Thyroid gland (tissue), 4 donors: ENCODE data around the gene CYB561D1. TPM values are rescaled to one million over a fixed set of nuclear protein-coding genes. Genes with fewer than 3 reads are reported as not detected.
A peak's percentile ranks its signal among the peaks of the same experiment; 100 is the strongest.

Experiments used
- DNase-seq, 2 donors: peaks; one replicate each; pipeline ENCODE4 v3.0.0-alpha.2; 2019
- H3K27ac ChIP-seq, 3 donors: fragments of 200-600 bp; sonication (generic); 1 replicate in 2 of 3; 2 replicates in 1 of 3; pipeline ENCODE4 v1.5.1; 2016 to 2019; ENCODE audit warnings: mild to moderate bottlenecking in 1 of 3, moderate library complexity in 1 of 3
- H3K27me3 ChIP-seq: fragments of 200-600 bp; sonication (generic); one replicate; pipeline ENCODE4 v1.5.1; 2019
- H3K36me3 ChIP-seq, 2 donors: fragments of 200-600 bp; sonication (generic); one replicate each; pipeline ENCODE4 v1.5.1; 2016 to 2019
- H3K4me1 ChIP-seq, 2 donors: fragments of 200-600 bp; sonication (generic); one replicate each; pipeline ENCODE4 v1.5.1; 2017 to 2019
- H3K4me3 ChIP-seq, 3 donors: fragments of 200-600 bp; sonication (generic); replicated peaks in 1 of 3; 1 replicate in 2 of 3; 2 replicates in 1 of 3; pipeline ENCODE4 v1.5.1; 2016; ENCODE audit warnings: mild to moderate bottlenecking in 1 of 3
- H3K9me3 ChIP-seq: fragments of 200-600 bp; sonication (generic); one replicate; pipeline ENCODE4 v1.5.1; 2017
- CTCF ChIP-seq, 6 experiments: fragments of 200-600 bp in 3 of 6; fragments of 450-650 bp in 3 of 6; sonication (generic) in 3 of 6; IDR thresholded peaks; one replicate each; pipeline ENCODE4 v1.5.1; 2016 to 2019; ENCODE audit warnings: antibody characterized with exemption in 6 of 6, mild to moderate bottlenecking in 2 of 6, inconsistent platforms in 1 of 6, moderate library complexity in 1 of 6
- POLR2A ChIP-seq, 2 donors: fragments of 450-650 bp; IDR thresholded peaks; one replicate each; pipeline ENCODE4 v1.6.1; 2017; ENCODE audit warnings: antibody characterized with exemption in 2 of 2, mild to moderate bottlenecking in 2 of 2, moderate library complexity in 1 of 2
- WGBS, 2 donors: methylation state at CpG; one replicate each; pipeline ENCODE4 v1.1.5; 2017; 5-methylcytosine and 5-hydroxymethylcytosine counted together
- intact Hi-C: fragments of 100-400 bp; cut with DNase I; formaldehyde crosslinking; loops from one replicate; pipeline ENCODE4 v1.15.1; 2023
- total RNA-seq, 4 donors: library from RNA; depleted of rRNA; stranded (reverse); fragments of >200 nt; gene quantifications; one replicate each; pipeline ENCODE4 v1.2.3, GENCODE V29; 2016

CYB561D1 gene
- total RNA-seq, 4 donors from 2014 or later, result 8.1 to 16.0 (median 12.2) TPM

GRCh38 chr1:109532365-109533136 is 38.7 kb downstream of the CYB561D1 start:
- Histone ChIP-seq H3K4me3 (no peak overlapping the region), H3K27ac (no peak overlapping the region), H3K27me3 (no peaks in the 10 kb centered on the region), H3K36me3 (no peaks in the 10 kb centered on the region), H3K4me1 (peaks cover 4 to 6% of the 10 kb centered on the region in 2 donors), H3K9me3 (no peaks in the 10 kb centered on the region)
- DNase-seq, result peak; percentile 76 to 83
- TF ChIP-seq POLR2A (IDR thresholded peaks at IDR 0.05) (no peak), CTCF (IDR thresholded peaks at IDR 0.05) (peak; percentile 90 to 98 (median 96))
- 14 to 17% methylated on average over 10 to 12 of the region's 12 CpGs for WGBS, 2 donors
- intact Hi-C loops, result loop anchor here (5.0 to 10.0 kb wide), 2 partner anchors 105 to 268 kb away; partner anchors contain the start of gene PSMA5

GRCh38 chr1:109534307-109534858 is 40.5 kb downstream of the CYB561D1 start:
- H3K4me3 ChIP-seq, result no peak overlapping the region
- peaks cover 4 to 9% of the 10 kb centered on the region in 2 donors for H3K4me1 ChIP-seq
- H3K27ac ChIP-seq, result no peak overlapping the region
- WGBS, 2 donors, result 89% methylated on average over 1 of the region's 1 CpG
- no peak for TF ChIP-seq POLR2A (IDR thresholded peaks at IDR 0.05)
- no peak for TF ChIP-seq CTCF (IDR thresholded peaks at IDR 0.05)
- no peaks in the 10 kb centered on the region for H3K9me3 ChIP-seq
- H3K36me3 ChIP-seq, result no peaks in the 10 kb centered on the region
- DNase-seq, result no peak
- intact Hi-C loops, result loop anchor here (5.0 to 10.0 kb wide), 2 partner anchors 107 to 270 kb away; partner anchors contain the start of gene PSMA5
- H3K27me3 ChIP-seq, result no peaks in the 10 kb centered on the region

GRCh38 chr1:109535481-109535880 is 41.6 kb downstream of the CYB561D1 start:
- Histone ChIP-seq H3K4me3 (no peak overlapping the region), H3K36me3 (no peaks in the 10 kb centered on the region), H3K27me3 (no peaks in the 10 kb centered on the region), H3K27ac (no peak overlapping the region), H3K4me1 (peaks cover 4 to 16% of the 10 kb centered on the region in 2 donors), H3K9me3 (no peaks in the 10 kb centered on the region)
- 81 to 88% methylated on average over 4 of the region's 4 CpGs for WGBS, 2 donors
- DNase-seq, result no peak
- intact Hi-C loops, result loop anchor here (10.0 kb wide), 1 partner anchor 271 kb away; no protein-coding TSS in a partner anchor
- TF ChIP-seq POLR2A (IDR thresholded peaks at IDR 0.05), result no peak
- no peak for TF ChIP-seq CTCF (IDR thresholded peaks at IDR 0.05)

GRCh38 chr1:109535971-109536491 is 42.1 kb downstream of the CYB561D1 start:
- DNase-seq, result peak; percentile 29 to 33
- no peaks in the 10 kb centered on the region for H3K27me3 ChIP-seq
- no peak overlapping the region for H3K27ac ChIP-seq
- intact Hi-C loops, result loop anchor here (10.0 kb wide), 1 partner anchor 271 kb away; no protein-coding TSS in a partner anchor
- peaks cover 4 to 16% of the 10 kb centered on the region in 2 donors for H3K4me1 ChIP-seq
- no peak for TF ChIP-seq POLR2A (IDR thresholded peaks at IDR 0.05)
- TF ChIP-seq CTCF (IDR thresholded peaks at IDR 0.05), result no peak
- H3K36me3 ChIP-seq, result no peaks in the 10 kb centered on the region
- no peaks in the 10 kb centered on the region for H3K9me3 ChIP-seq
- no peak overlapping the region for H3K4me3 ChIP-seq
- WGBS, 2 donors, result 52 to 60% methylated on average over 3 to 5 of the region's 5 CpGs
